Muscle of leg (tissue), 11 donors: ENCODE measurements around the gene MAP3K20. TPM values are rescaled to one million over a fixed set of nuclear protein-coding genes. Genes with fewer than 3 reads are reported as not detected.

Experiments
- DNase-seq: peaks from one replicate; pipeline ENCODE4 v3.0.0; 2013
- H3K27ac ChIP-seq: one replicate; pipeline ENCODE4 v1.5.1; 2013; ENCODE audit warnings: mild to moderate bottlenecking, low read length, control low read depth
- H3K27me3 ChIP-seq: one replicate; pipeline ENCODE4 v1.6.1; 2013; ENCODE audit warnings: low read length; ENCODE audit not compliant: control insufficient read depth, insufficient read depth
- H3K36me3 ChIP-seq: one replicate; pipeline ENCODE4 v1.6.1; 2013; ENCODE audit warnings: low read length; ENCODE audit not compliant: control insufficient read depth, insufficient read depth
- H3K4me1 ChIP-seq: one replicate; pipeline ENCODE4 v1.6.1; 2013; ENCODE audit warnings: low read length; ENCODE audit not compliant: control insufficient read depth, insufficient read depth
- H3K4me3 ChIP-seq: one replicate; pipeline ENCODE4 v1.5.1; 2013; ENCODE audit warnings: low read length, control low read depth
- H3K9me3 ChIP-seq: replicated peaks from 2 replicates; pipeline ENCODE4 v1.6.1; 2013; ENCODE audit warnings: low read depth, low read length; ENCODE audit not compliant: control insufficient read depth
- WGBS: methylation state at CpG from one replicate; pipeline ENCODE4 v1.1.5; 2013; ENCODE audit warnings: missing lambda C conversion rate; ENCODE audit not compliant: insufficient coverage; 5-methylcytosine and 5-hydroxymethylcytosine counted together
- polyA plus RNA-seq, 8 donors: library from polyadenylated mRNA; unstranded; fragments of 120-200 nt; gene quantifications; one replicate each; pipeline versions ENCODE4 v1.2.1 to v1.2.3, GENCODE V29; 2013; ENCODE audit warnings: inconsistent platforms in 1 of 8, low replicate concordance in 1 of 8; ENCODE audit not compliant: insufficient read length in 8 of 8, insufficient read depth in 1 of 8
- total RNA-seq: library from RNA; stranded (reverse); fragments of 120-200 nt; gene quantifications from one replicate; pipeline ENCODE4 v1.2.4, GENCODE V29; 2013

MAP3K20 gene
- total and polyA plus RNA-seq, 9 donors, result 50.9 to 105 (median 84.2) TPM

DNA sequence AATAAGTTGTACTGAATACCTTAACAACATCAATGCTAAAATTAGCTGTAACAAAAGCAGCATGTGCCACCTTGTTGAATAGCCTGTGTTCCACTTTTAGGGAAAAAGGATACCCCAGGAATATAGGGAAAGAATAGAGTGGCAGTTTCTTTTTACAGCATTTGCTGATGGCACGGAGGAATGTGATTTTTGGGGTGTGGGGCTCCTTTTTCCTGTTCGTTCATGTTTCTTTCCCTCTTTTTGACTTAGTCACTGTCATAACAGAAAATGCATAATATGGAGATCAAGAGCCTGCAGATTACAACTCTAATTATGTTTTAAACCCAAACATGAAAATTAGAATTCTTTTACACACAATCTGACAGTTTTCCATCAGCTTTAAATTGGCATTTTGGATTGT lies 60.4 kb downstream of the MAP3K20 start:
- H3K36me3 ChIP-seq, result no peaks in the 10 kb centered on the region
- H3K4me1 ChIP-seq, result no peaks in the 10 kb centered on the region
- no peak overlapping the region for H3K27ac ChIP-seq
- WGBS, result no CpG with 5 or more reads among the region's 2 CpGs
- no peaks in the 10 kb centered on the region for H3K9me3 ChIP-seq
- H3K4me3 ChIP-seq, result no peak overlapping the region
- H3K27me3 ChIP-seq, result no peaks in the 10 kb centered on the region
- DNase-seq, result no peak

DNA sequence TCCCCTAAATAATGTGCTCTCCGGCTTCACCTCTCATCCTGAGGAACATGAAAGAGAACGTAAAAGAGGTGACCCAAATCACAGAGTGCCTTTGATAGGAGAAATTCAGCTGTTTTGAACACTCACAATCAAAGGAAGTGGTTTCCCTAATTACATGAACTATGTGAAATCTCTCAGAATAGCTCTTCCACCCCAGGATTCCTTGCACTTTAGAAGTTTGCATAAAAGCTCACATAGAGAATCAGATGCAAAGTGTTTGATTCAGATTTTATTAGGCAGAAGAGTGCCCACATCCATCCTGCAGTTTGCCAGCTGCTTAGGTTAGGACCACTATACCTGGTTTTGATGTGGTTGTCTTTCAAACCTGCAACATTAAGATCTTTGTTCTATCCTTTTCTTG lies 61.0 kb downstream of the MAP3K20 start:
- Histone ChIP-seq H3K4me3 (no peak overlapping the region), H3K27ac (no peak overlapping the region), H3K36me3 (no peaks in the 10 kb centered on the region), H3K9me3 (no peaks in the 10 kb centered on the region), H3K27me3 (no peaks in the 10 kb centered on the region), H3K4me1 (no peaks in the 10 kb centered on the region)
- DNase-seq, result no peak
- no CpG with 5 or more reads among the region's 2 CpGs for WGBS

DNA sequence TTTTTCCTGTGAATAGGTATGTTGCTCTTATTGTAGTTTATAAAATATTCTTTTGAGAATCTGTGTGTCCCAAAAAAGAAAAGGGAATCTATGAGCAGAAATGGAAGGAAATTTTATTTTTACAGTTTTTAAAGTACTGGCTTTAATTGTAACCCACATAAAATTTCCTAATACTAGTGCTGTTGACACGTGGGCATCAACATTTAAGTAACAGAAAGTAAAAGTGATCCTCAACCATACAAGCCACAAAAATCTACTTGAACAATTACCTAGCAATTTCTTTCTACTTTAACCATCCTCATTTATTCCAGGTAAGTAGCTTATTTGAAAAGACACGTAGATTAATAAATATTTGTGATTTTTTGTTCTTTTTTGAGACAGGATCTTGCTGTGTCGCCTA lies 62.0 kb downstream of the MAP3K20 start:
- WGBS, result no CpG with 5 or more reads among the region's 3 CpGs
- no peak overlapping the region for H3K4me3 ChIP-seq
- H3K27me3 ChIP-seq, result no peaks in the 10 kb centered on the region
- no peaks in the 10 kb centered on the region for H3K4me1 ChIP-seq
- no peak for DNase-seq
- no peak overlapping the region for H3K27ac ChIP-seq
- H3K9me3 ChIP-seq, result no peaks in the 10 kb centered on the region
- no peaks in the 10 kb centered on the region for H3K36me3 ChIP-seq

DNA sequence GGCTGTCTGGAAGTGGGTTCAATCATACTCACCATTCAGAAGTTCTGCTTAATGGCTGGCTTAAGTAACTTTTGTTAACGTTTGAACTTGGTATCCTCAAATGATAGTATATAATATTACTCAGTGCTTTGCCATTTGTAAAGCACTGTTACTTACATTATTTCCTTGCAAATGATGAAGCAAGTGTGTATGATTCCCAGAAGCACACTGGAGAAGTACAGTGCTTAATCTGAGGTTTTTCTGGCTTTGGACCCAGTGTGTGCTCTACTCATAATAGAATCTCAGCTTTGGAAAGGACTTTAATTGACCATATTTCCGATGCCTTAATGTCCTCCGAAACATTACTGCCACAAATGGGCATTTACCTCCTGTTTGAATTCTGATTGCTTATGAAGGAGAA lies 63.3 kb downstream of the MAP3K20 start:
- Histone ChIP-seq H3K36me3 (no peaks in the 10 kb centered on the region), H3K4me3 (no peak overlapping the region), H3K27ac (no peak overlapping the region), H3K27me3 (no peaks in the 10 kb centered on the region), H3K9me3 (peaks cover 2% of the 10 kb centered on the region), H3K4me1 (no peaks in the 10 kb centered on the region)
- 73% methylated on average over 2 of the region's 3 CpGs for WGBS
- DNase-seq, result peak; percentile 17

DNA sequence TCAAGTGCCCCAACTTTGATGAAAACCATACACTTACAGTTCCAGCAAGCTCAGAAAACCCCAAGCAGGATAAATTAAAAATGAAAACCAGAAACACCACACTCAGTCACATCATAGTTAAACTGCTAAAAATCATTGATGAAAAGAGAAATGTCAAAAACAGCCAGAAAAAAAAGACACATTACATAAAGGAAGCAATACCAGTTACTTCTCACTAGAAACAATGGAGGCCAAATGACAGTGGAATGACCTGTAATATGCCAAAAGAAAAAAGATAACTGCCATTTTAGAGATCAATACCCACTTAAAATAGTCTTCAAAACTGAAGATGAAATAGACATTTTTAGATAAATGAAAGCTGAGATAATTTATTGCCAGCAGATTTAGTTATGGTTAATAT lies 66.0 kb downstream of the MAP3K20 start:
- Histone ChIP-seq H3K27ac (no peak overlapping the region), H3K4me1 (no peaks in the 10 kb centered on the region), H3K36me3 (no peaks in the 10 kb centered on the region), H3K4me3 (no peak overlapping the region), H3K9me3 (peaks cover 2% of the 10 kb centered on the region), H3K27me3 (no peaks in the 10 kb centered on the region)
- DNase-seq, result no peak

DNA sequence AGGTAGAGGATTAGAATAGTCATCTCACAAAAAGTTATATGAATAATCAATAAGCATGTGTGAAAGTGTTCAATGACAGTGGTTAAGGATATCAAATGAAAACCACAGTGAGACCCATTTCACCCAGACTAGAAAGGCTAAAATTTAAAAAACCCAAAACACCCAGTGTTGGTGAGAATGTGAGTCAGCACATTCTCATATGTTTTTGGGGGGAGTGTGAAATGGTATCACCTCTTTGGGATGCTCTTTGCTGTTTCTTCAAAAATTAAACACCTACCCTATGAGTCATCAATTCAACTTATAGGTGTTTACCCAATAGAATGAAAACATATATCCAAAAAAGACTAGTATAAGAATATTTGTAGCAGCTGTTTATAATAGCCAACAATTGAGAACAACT lies 69.8 kb downstream of the MAP3K20 start:
- no peak overlapping the region for H3K4me3 ChIP-seq
- no peak overlapping the region for H3K27ac ChIP-seq

DNA sequence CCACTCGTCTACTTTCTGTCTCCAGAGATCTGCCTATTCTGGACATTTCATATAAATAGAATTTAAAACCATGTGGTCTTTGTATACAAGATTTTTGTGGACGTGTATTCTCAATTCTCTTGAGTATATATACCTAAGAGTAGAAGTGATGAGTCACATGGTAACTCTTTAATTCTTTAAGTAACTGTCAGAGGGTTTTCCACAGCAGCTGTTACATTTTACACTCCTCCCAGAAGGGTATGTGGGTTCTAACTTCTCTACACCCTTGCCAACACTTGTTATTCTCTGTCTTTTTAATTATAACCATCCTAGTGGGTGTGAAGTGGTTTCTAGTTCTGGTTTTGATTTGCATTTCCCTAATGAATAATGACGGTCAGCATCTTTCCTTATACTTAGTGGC lies 70.9 kb downstream of the MAP3K20 start:
- H3K27ac ChIP-seq, result no peak overlapping the region
- H3K27me3 ChIP-seq, result no peaks in the 10 kb centered on the region
- H3K9me3 ChIP-seq, result peaks cover 2% of the 10 kb centered on the region
- WGBS, result no CpG with 5 or more reads among the region's 3 CpGs
- no peaks in the 10 kb centered on the region for H3K4me1 ChIP-seq
- DNase-seq, result no peak
- no peak overlapping the region for H3K4me3 ChIP-seq
- H3K36me3 ChIP-seq, result no peaks in the 10 kb centered on the region

More for the DNA sequence above, 69.8 kb downstream of the MAP3K20 start:
- H3K36me3 ChIP-seq, result no peaks in the 10 kb centered on the region
- H3K27me3 ChIP-seq, result no peaks in the 10 kb centered on the region
- peaks cover 2% of the 10 kb centered on the region for H3K9me3 ChIP-seq
- no peaks in the 10 kb centered on the region for H3K4me1 ChIP-seq
- DNase-seq, result no peak

DNA sequence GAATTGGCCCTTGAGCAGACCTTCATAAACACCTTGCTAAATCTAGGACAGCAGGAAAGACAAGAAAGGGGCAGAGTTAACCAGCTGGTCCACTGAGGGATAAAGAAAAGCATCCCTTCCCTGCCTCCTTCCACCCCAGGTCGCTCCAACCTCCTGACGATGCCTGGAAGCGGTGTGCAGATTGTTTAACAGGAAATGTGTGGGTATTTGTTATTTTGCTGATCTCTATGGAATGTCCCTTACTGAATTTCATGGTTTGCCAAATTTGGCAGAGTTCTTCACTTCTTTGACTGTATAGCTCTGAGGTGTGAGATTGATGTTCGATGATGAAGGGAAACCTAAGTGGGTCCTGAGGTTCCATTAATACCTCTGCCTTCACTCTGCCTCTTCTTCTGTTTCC lies 72.9 kb downstream of the MAP3K20 start:
- H3K36me3 ChIP-seq, result no peaks in the 10 kb centered on the region
- H3K9me3 ChIP-seq, result no peaks in the 10 kb centered on the region
- no CpG with 5 or more reads among the region's 4 CpGs for WGBS
- no peak overlapping the region for H3K4me3 ChIP-seq
- DNase-seq, result no peak
- no peaks in the 10 kb centered on the region for H3K27me3 ChIP-seq
- H3K4me1 ChIP-seq, result no peaks in the 10 kb centered on the region
- no peak overlapping the region for H3K27ac ChIP-seq

DNA sequence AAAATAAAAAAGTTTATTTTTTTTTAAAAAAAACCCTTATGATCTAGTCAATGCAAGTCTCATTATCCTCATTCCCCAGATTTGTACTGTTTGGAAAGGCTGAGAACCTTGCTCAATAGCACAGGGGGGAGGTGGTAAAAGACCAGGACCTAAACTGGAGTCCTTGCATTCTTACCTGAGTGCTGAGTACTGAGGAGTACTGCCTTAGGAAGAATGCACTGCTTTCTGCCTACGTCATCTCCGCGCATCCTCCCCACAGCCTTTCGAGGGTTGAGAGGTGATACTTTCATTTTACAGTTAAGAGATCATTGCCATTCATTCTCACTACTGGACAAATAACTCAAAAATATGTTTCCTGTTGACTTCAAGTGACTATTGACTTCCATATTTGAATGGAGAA lies 73.8 kb downstream of the MAP3K20 start:
- no peaks in the 10 kb centered on the region for H3K4me1 ChIP-seq
- no peak overlapping the region for H3K27ac ChIP-seq
- no peak overlapping the region for H3K4me3 ChIP-seq
- no peak for DNase-seq
- H3K27me3 ChIP-seq, result no peaks in the 10 kb centered on the region
- H3K9me3 ChIP-seq, result no peaks in the 10 kb centered on the region
- no CpG with 5 or more reads among the region's 4 CpGs for WGBS
- H3K36me3 ChIP-seq, result no peaks in the 10 kb centered on the region

DNA sequence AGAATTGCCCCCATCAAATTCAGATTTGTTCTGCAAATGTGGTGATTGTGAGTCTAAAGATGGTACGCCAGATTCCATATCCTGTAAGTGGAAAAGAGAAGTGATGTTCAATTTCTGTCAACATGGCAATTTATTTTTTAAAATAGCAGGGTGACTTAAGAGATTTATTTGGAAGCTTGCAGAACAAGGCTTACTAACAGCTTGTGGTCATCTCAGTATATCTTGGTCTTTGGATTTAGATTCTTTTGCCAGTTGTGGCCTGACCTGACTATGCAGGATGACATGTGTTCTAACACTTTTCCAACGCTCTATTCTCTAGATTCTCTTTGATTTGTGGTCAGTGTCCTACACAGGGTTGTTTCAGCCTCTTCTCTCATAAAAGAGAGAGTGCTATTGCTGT lies 74.4 kb downstream of the MAP3K20 start:
- no peaks in the 10 kb centered on the region for H3K9me3 ChIP-seq
- no peak overlapping the region for H3K27ac ChIP-seq
- H3K4me1 ChIP-seq, result no peaks in the 10 kb centered on the region
- no peak overlapping the region for H3K4me3 ChIP-seq
- DNase-seq, result peak; percentile 17
- no peaks in the 10 kb centered on the region for H3K27me3 ChIP-seq
- no CpG with 5 or more reads among the region's 2 CpGs for WGBS
- H3K36me3 ChIP-seq, result no peaks in the 10 kb centered on the region

DNA sequence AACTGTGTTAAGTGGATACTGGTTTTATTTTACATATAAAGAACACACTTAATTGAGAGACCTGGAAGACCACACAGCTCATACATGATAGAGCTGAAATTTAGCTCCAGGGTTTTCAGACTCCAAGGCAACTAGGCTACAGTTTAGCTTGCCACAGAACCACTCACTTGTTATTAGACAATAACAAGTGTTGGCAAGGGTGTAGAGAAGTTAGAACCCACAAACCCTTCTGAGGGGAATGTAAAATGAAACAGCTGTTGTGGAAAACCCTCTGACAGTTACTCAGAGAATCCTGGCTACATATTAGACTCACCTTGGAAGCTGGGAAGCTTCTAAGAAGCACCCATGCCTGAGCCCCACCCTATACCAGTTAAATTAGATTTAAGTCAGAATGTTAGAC lies 75.3 kb downstream of the MAP3K20 start:
- H3K4me1 ChIP-seq, result no peaks in the 10 kb centered on the region
- H3K36me3 ChIP-seq, result no peaks in the 10 kb centered on the region
- no peaks in the 10 kb centered on the region for H3K9me3 ChIP-seq
- H3K4me3 ChIP-seq, result no peak overlapping the region
- no peak overlapping the region for H3K27ac ChIP-seq
- DNase-seq, result no peak
- H3K27me3 ChIP-seq, result no peaks in the 10 kb centered on the region
